Brain microvascular endothelial cell (primary cell): ENCODE data around the gene ADGRE3.
"Not testable (repeated sequence)": the region's sequence is repeated elsewhere in the genome, so short reads cannot be mapped to it uniquely, and the experiment has no call there.

Experiments
- DNase-seq: peaks from one replicate; pipeline ENCODE4 v3.0.0-alpha.2; 2020
- H3K27ac ChIP-seq: fragments of 250-450 bp; sonication (Bioruptor Pico); 2 replicates; pipeline ENCODE4 v1.5.1; 2020; ENCODE audit warnings: mild to moderate bottlenecking, moderate library complexity
- H3K27me3 ChIP-seq: fragments of 250-450 bp; sonication (Bioruptor Pico); replicated peaks from 2 replicates; pipeline ENCODE4 v1.5.1; 2020; ENCODE audit warnings: mild to moderate bottlenecking
- H3K36me3 ChIP-seq: fragments of 250-450 bp; sonication (Bioruptor Pico); replicated peaks from 2 replicates; pipeline ENCODE4 v1.5.1; 2020; ENCODE audit warnings: mild to moderate bottlenecking
- H3K4me3 ChIP-seq: 2 replicates; pipeline ENCODE4 v1.5.1; 2011; ENCODE audit warnings: low read depth, mild to moderate bottlenecking, control low read depth, low read length, moderate library complexity
- CTCF ChIP-seq: IDR thresholded peaks from 2 replicates; pipeline ENCODE4 v1.5.1; 2011; ENCODE audit warnings: low read depth, mild to moderate bottlenecking, moderate library complexity, low read length, control low read depth, inconsistent platforms; ENCODE audit errors: missing control alignments
- in situ Hi-C: cut with HindIII; loops from 2 replicates; pipeline ENCODE4 v1.10.0; 2017; ENCODE audit warnings: low sequenced_read_pairs, low pct_ligation_motif_present

ADGRE3 gene

GRCh38 chr19:14611051-14611450 lies 63.6 kb downstream of the ADGRE3 start:
- no peak overlapping the region for H3K27ac ChIP-seq
- no peaks in the 10 kb centered on the region for H3K27me3 ChIP-seq
- in situ Hi-C loops: no loop called here
- no peak for TF ChIP-seq CTCF
- DNase-seq: no peak
- no peaks in the 10 kb centered on the region for H3K36me3 ChIP-seq
- no peak overlapping the region for H3K4me3 ChIP-seq

GRCh38 chr19:14606627-14607026 lies 68.0 kb downstream of the ADGRE3 start:
- no peak for TF ChIP-seq CTCF
- no peaks in the 10 kb centered on the region for H3K27me3 ChIP-seq
- H3K27ac ChIP-seq: no peak overlapping the region
- DNase-seq: no peak
- no peak overlapping the region for H3K4me3 ChIP-seq
- no peaks in the 10 kb centered on the region for H3K36me3 ChIP-seq
- in situ Hi-C loops: no loop called here

- Histone ChIP-seq H3K27me3 (no peaks in the 10 kb centered on the region), H3K27ac (no peak overlapping the region), H3K36me3 (no peaks in the 10 kb centered on the region), H3K4me3 (no peak overlapping the region)
- in situ Hi-C loops: no loop called here
- TF ChIP-seq CTCF: no peak
- no peak for DNase-seq
Measured at GRCh38 chr19:14603990-14604387, 70.7 kb downstream of the ADGRE3 start.

GRCh38 chr19:14599548-14600147 lies 75.0 kb downstream of the ADGRE3 start:
- H3K36me3 ChIP-seq: no peaks in the 10 kb centered on the region
- no peak for DNase-seq
- TF ChIP-seq CTCF: no peak
- in situ Hi-C loops: no loop called here
- H3K27me3 ChIP-seq: no peaks in the 10 kb centered on the region
- no peak overlapping the region for H3K27ac ChIP-seq
- H3K4me3 ChIP-seq: no peak overlapping the region

- no peaks in the 10 kb centered on the region for H3K36me3 ChIP-seq
- no peak for DNase-seq
- no peak for TF ChIP-seq CTCF
- in situ Hi-C loops: no loop called here
- H3K4me3 ChIP-seq: no peak overlapping the region
- H3K27me3 ChIP-seq: no peaks in the 10 kb centered on the region
- no peak overlapping the region for H3K27ac ChIP-seq
Measured at GRCh38 chr19:14595558-14595957, 79.1 kb downstream of the ADGRE3 start.

GRCh38 chr19:14589433-14589832 lies 85.2 kb downstream of the ADGRE3 start:
- peak; percentile 12 for DNase-seq
- in situ Hi-C loops, H3K27ac ChIP-seq, H3K27me3 ChIP-seq, H3K4me3 ChIP-seq, H3K36me3 ChIP-seq: not testable (repeated sequence)

GRCh38 chr19:14585187-14585586 lies 89.5 kb downstream of the ADGRE3 start:
- H3K36me3 ChIP-seq, H3K4me3 ChIP-seq, H3K27me3 ChIP-seq, in situ Hi-C loops, H3K27ac ChIP-seq: not testable (repeated sequence)
- DNase-seq: peak; percentile 86

GRCh38 chr19:14584372-14584771 lies 90.3 kb downstream of the ADGRE3 start:
- DNase-seq, H3K36me3 ChIP-seq, H3K27ac ChIP-seq, H3K4me3 ChIP-seq, H3K27me3 ChIP-seq, in situ Hi-C loops: not testable (repeated sequence)
